ENCODE data around the gene SYTL3.

The SYTL3 gene

GRCh38 chr6:158793432-158793831 lies 143.6 kb downstream of the SYTL3 start:
- DNase-seq (ENCODE audit: low spot score) = peak; percentile 33

GRCh38 chr6:158795516-158795915 lies 145.7 kb downstream of the SYTL3 start:
- no peak for DNase-seq (ENCODE audit: low spot score)

- no peak for DNase-seq (ENCODE audit: low spot score)
Measured at GRCh38 chr6:158796353-158796752, 146.5 kb downstream of the SYTL3 start.

GRCh38 chr6:158797331-158798310 lies 147.8 kb downstream of the SYTL3 start:
- no peak for DNase-seq (ENCODE audit: low spot score)

GRCh38 chr6:158798311-158798710 lies 148.5 kb downstream of the SYTL3 start:
- no peak for DNase-seq (ENCODE audit: low spot score)

- peak; percentile 71 for DNase-seq (ENCODE audit: low spot score)
Measured at GRCh38 chr6:158799051-158799792, 149.4 kb downstream of the SYTL3 start.

GRCh38 chr6:158801655-158802294 lies 151.9 kb downstream of the SYTL3 start:
- peak; percentile 30 for DNase-seq (ENCODE audit: low spot score)

- no peak for DNase-seq (ENCODE audit: low spot score)
Measured at GRCh38 chr6:158803733-158804143, 153.9 kb downstream of the SYTL3 start.

- no peak for DNase-seq (ENCODE audit: low spot score)
Measured at GRCh38 chr6:158804207-158804606, 154.4 kb downstream of the SYTL3 start.

- no peak for DNase-seq (ENCODE audit: low spot score)
Measured at GRCh38 chr6:158805698-158806377, 156.0 kb downstream of the SYTL3 start.

- no peak for DNase-seq (ENCODE audit: low spot score)
Measured at GRCh38 chr6:158807515-158808441, 157.9 kb downstream of the SYTL3 start.

GRCh38 chr6:158808442-158808833 lies 158.6 kb downstream of the SYTL3 start:
- no peak for DNase-seq (ENCODE audit: low spot score)

GRCh38 chr6:158808941-158809678 lies 159.3 kb downstream of the SYTL3 start:
- DNase-seq (ENCODE audit: low spot score) = no peak

GRCh38 chr6:158810155-158811095 lies 160.6 kb downstream of the SYTL3 start:
- no peak for DNase-seq (ENCODE audit: low spot score)

GRCh38 chr6:158812611-158813010 lies 162.8 kb downstream of the SYTL3 start:
- no peak for DNase-seq (ENCODE audit: low spot score)

GRCh38 chr6:158813032-158813431 lies 163.2 kb downstream of the SYTL3 start:
- no peak for DNase-seq (ENCODE audit: low spot score)

All from LoVo (cell line).